ENCODE data around the gene OMA1. TPM values are rescaled to one million over a fixed set of nuclear protein-coding genes. Genes with fewer than 3 reads are reported as not detected.
"Not testable (repeated sequence)": the region's sequence is repeated elsewhere in the genome, so short reads cannot be mapped to it uniquely, and the experiment has no call there.

OMA1 gene
- total and polyA plus RNA-seq, 12 donors: 16.2 to 44.9 (median 32.3) TPM

DNA sequence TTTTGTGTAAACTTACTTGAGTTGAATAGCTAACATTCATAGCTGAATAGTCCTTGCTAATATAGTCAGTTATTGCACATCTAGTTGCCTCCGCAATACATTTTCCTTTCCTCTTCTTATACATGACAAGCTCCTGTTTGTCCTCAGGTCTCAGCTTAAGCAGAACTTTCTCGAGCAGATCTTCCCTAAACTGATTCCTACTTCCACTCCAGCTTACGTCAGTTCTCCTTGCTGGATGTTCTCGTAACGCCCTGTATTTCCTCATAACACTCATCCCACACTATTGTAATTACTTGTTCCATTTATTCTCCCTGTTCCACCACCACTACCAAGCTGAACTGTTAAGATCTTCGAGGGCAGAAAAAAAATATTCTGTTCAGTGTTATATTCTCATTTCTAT is 15.1 kb upstream of the OMA1 start:
- no peaks in the 10 kb centered on the region for H3K36me3 ChIP-seq (replicated peaks in 1 of 2)
- WGBS, 4 donors: 56 to 75% (median 64%) methylated on average over 6 of the region's 6 CpGs
- no peaks in the 10 kb centered on the region for H3K9me3 ChIP-seq (replicated peaks in 1 of 3)
- no peaks in the 10 kb centered on the region for H3K27me3 ChIP-seq
- no peak for DNase-seq
- no peak for TF ChIP-seq POLR2A (IDR thresholded peaks at IDR 0.05)
- TF ChIP-seq, protein P1, sequence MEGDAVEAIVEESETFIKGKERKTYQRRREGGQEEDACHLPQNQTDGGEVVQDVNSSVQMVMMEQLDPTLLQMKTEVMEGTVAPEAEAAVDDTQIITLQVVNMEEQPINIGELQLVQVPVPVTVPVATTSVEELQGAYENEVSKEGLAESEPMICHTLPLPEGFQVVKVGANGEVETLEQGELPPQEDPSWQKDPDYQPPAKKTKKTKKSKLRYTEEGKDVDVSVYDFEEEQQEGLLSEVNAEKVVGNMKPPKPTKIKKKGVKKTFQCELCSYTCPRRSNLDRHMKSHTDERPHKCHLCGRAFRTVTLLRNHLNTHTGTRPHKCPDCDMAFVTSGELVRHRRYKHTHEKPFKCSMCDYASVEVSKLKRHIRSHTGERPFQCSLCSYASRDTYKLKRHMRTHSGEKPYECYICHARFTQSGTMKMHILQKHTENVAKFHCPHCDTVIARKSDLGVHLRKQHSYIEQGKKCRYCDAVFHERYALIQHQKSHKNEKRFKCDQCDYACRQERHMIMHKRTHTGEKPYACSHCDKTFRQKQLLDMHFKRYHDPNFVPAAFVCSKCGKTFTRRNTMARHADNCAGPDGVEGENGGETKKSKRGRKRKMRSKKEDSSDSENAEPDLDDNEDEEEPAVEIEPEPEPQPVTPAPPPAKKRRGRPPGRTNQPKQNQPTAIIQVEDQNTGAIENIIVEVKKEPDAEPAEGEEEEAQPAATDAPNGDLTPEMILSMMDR (IDR thresholded peaks at IDR 0.05): no peak
- intact Hi-C loops (cut with DNase I): no loop called here
- no peak overlapping the region for H3K27ac ChIP-seq
- H3K4me1 ChIP-seq (replicated peaks in 1 of 2): no peaks in the 10 kb centered on the region
- H3K4me3 ChIP-seq: no peak overlapping the region

DNA sequence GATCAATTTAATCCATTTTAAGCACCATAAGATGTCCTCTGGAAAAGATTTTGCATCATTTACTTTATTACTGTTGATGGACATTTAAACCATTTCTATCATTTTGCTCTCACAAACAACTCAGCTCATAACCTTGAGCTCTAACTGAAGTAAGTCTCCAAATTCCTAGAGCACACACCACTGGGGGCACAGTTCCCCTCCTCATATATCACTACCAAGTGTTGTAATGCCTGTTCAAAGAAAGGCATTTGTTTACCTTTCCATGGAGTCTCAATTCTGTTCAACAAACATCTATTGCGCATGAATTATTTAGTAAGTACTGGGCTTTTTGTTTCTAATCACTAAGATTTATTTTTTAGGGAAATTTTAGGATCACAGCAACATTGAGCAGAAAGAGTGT is 8.9 kb upstream of the OMA1 start:
- Histone ChIP-seq H3K9me3 (replicated peaks in 1 of 3) (no peaks in the 10 kb centered on the region), H3K4me1 (replicated peaks in 1 of 2) (no peaks in the 10 kb centered on the region), H3K4me3 (no peak overlapping the region), H3K27me3 (peaks cover 6% of the 10 kb centered on the region), H3K27ac (no peak overlapping the region), H3K36me3 (replicated peaks in 1 of 2) (no peaks in the 10 kb centered on the region)
- no peak for TF ChIP-seq POLR2A (IDR thresholded peaks at IDR 0.05)
- TF ChIP-seq, protein P1 (IDR thresholded peaks at IDR 0.05): no peak
- 98 to 100% (median 99%) methylated on average over 1 of the region's 1 CpG for WGBS, 4 donors
- DNase-seq: no peak
- intact Hi-C loops (cut with DNase I): no loop called here

DNA sequence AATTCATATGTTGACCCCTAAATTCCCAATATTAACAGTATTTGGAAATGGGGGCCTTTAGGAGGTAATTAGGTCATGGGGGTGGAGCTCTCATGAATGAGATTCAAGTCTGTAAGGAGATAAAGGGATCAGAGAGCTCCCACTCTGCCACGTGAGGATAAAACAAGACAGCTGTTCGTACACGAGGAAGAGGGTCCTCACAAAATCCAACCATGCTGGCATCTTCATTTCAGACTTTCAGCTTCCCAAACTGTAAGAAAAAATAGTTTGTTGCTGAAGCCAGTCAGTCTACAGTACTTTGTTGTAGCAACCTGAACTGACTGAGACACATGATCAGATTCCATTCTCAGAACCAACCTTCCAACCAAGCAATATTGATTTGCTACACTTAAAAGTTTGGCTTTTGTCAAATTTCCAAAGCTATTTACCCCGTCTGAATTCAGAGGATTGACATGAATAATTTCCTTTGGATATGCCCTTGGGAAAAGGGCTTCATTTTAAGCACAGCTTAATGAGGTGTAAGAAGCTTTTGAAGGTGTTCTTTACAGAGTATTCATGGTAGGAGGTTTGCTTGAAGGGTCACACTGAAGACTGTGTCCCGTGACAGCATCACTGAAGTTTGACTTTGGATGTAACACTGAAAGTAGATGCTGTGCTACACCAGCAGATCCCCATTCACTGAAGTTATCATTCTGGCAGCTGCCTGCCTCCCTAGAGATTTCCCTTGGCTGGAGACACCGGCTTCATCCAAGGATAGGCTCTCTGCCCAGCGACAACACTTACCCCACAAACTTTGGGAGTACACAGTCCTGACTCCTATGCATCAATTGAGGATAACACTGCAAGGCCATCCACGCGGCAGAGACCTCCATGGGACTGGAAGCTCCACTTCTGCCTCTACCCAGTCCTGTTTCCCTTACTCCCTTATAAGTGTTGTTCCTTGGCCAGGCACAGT is 4.9 kb upstream of the OMA1 start:
- intact Hi-C loops (cut with DNase I): no loop called here
- TF ChIP-seq, protein P1 (IDR thresholded peaks at IDR 0.05): no peak
- TF ChIP-seq POLR2A (IDR thresholded peaks at IDR 0.05): no peak
- WGBS, 4 donors: 68 to 79% (median 73%) methylated on average over 8 to 9 of the region's 9 CpGs

DNA sequence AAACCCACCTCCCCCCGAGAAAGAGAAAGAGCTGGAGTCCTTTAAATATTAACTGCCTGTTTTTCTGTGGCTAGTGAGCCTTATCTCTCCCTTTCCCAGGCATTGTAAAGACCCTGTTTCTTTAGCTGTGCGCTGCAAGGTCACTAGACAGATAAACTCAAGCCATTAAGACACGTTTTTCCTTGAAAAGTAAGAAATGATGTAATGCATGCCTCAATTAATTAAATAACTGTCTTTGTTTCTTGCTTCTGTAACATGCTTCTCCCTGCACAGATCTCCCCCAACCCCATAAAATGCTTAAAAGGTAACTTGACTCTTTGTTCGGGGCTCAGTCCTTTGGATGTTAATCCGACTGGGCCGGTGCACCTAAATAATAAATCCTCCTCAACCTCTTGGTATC is 2.8 kb upstream of the OMA1 start:
- H3K9me3 ChIP-seq (replicated peaks in 1 of 3); H3K4me1 ChIP-seq (replicated peaks in 1 of 2); H3K4me3 ChIP-seq; H3K36me3 ChIP-seq (replicated peaks in 1 of 2); H3K27me3 ChIP-seq; H3K27ac ChIP-seq; DNase-seq: not testable (repeated sequence)
- 30 to 48% (median 33%) methylated on average over 6 of the region's 6 CpGs for WGBS, 4 donors
- intact Hi-C loops (cut with DNase I): loop anchor here in 1 of 2 donors (10.0 kb wide), 1 partner anchor 106 kb away; no protein-coding TSS in a partner anchor

More for the DNA sequence above, 4.9 kb upstream of the OMA1 start:
- Histone ChIP-seq H3K4me1 (replicated peaks in 1 of 2) (no peaks in the 10 kb centered on the region), H3K27me3 (peaks cover 6% of the 10 kb centered on the region), H3K36me3 (replicated peaks in 1 of 2) (no peaks in the 10 kb centered on the region), H3K9me3 (replicated peaks in 1 of 3) (no peaks in the 10 kb centered on the region), H3K27ac (no peak overlapping the region), H3K4me3 (no peak overlapping the region)
- DNase-seq: no peak

Data from adrenal gland (tissue), 12 donors.